OCI-LY3 (cell line): ENCODE results near the gene ABI2.

Experiments used
- H2AFZ ChIP-seq: fragments of 200-600, 300-600 bp; shearing (Covaris generic); 2 replicates; pipeline ENCODE4 v1.6.0; 2014; ENCODE audit warnings: antibody characterized with exemption, low read depth, low read length
- H3K27ac ChIP-seq: fragments of 200-600, 300-600 bp; sonication (generic); 2 replicates; pipeline ENCODE4 v1.5.1; 2014; ENCODE audit warnings: mild to moderate bottlenecking, low read length, moderate library complexity, mixed read lengths
- H3K27me3 ChIP-seq: fragments of 200-600, 300-600 bp; sonication (generic); 2 replicates; pipeline ENCODE4 v1.6.1; 2014; ENCODE audit warnings: low read depth, low read length, mixed read lengths
- H3K36me3 ChIP-seq: fragments of 200-600, 300-600 bp; sonication (generic); replicated peaks from 2 replicates; pipeline ENCODE3; 2014; ENCODE audit warnings: low read depth, low read length, mixed read lengths
- H3K4me1 ChIP-seq: fragments of 300-600, 200-600 bp; sonication (generic); 2 replicates; pipeline ENCODE4 v1.6.1; 2014; ENCODE audit warnings: low read length, mixed read lengths
- H3K4me2 ChIP-seq: fragments of 200-600, 300-600 bp; sonication (generic); 2 replicates; pipeline ENCODE4 v1.6.1; 2014; ENCODE audit warnings: low read length, mixed read lengths
- H3K4me3 ChIP-seq: fragments of 300-600, 200-600 bp; sonication (generic); 2 replicates; pipeline ENCODE4 v1.5.1; 2014; ENCODE audit warnings: antibody characterized with exemption, mild to moderate bottlenecking, low read length, moderate library complexity
- H3K79me2 ChIP-seq: fragments of 300-600, 200-600 bp; shearing (Covaris generic); 2 replicates; pipeline ENCODE4 v1.6.1; 2014; ENCODE audit warnings: mild to moderate bottlenecking, low read length, mixed read lengths
- H3K9ac ChIP-seq: fragments of 300-600, 200-600 bp; shearing (Covaris generic); 2 replicates; pipeline ENCODE4 v1.6.0; 2014; ENCODE audit warnings: mild to moderate bottlenecking, low read length, moderate library complexity
- H3K9me3 ChIP-seq: fragments of 200-600, 300-600 bp; shearing (Covaris generic); 2 replicates; pipeline ENCODE4 v1.6.1; 2014; ENCODE audit warnings: low read length, mixed read lengths; ENCODE audit not compliant: insufficient read depth
- H4K20me1 ChIP-seq: fragments of 200-600, 300-600 bp; sonication (generic); 2 replicates; pipeline ENCODE4 v1.6.1; 2016; ENCODE audit warnings: low read length, mixed read lengths; ENCODE audit not compliant: insufficient read depth
- EZH2phosphoT487 ChIP-seq: fragments of 200-600 bp; shearing (Covaris generic); IDR thresholded peaks from 2 replicates; pipeline ENCODE4 v1.6.1; 2018; ENCODE audit warnings: antibody characterized with exemption, mixed run types, low read depth
- TF ChIP-seq, protein P1 (sequence below): fragments of 200-600, 300-600 bp; sonication (generic); IDR thresholded peaks from 2 replicates; pipeline ENCODE4 v1.5.1; 2014; ENCODE audit warnings: antibody characterized with exemption, low read length, low read depth

ABI2 gene

DNA sequence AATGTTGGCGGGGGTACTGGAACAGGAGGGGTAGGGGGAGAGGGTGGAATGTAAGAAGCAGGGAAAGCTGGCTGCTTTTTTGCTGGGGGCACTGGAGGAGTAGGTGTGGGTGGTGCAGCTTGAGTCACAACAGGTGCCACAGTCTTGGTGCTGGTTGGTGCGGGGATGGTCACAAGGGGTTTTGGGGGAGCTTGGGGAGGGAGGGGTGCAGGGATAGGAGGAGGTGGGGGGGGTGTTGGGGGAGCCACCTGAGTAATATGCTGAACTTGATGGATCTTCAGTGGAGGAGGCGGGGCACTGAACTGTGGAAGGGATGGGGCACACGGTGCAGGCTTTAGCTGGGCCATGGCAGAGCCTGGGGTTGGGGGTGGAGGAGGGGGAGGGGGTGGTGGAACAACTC, 112.5 kb downstream of the ABI2 start:
- Histone ChIP-seq H3K9ac (no peak overlapping the region), H3K27ac (no peak overlapping the region), H2AFZ (no peak overlapping the region), H3K9me3 (no peaks in the 10 kb centered on the region), H3K4me3 (no peak overlapping the region), H4K20me1 (no peaks in the 10 kb centered on the region), H3K4me1 (no peaks in the 10 kb centered on the region), H3K36me3 (peaks cover 2% of the 10 kb centered on the region), H3K79me2 (no peaks in the 10 kb centered on the region), H3K4me2 (no peak overlapping the region), H3K27me3 (no peaks in the 10 kb centered on the region)
- TF ChIP-seq, protein P1, sequence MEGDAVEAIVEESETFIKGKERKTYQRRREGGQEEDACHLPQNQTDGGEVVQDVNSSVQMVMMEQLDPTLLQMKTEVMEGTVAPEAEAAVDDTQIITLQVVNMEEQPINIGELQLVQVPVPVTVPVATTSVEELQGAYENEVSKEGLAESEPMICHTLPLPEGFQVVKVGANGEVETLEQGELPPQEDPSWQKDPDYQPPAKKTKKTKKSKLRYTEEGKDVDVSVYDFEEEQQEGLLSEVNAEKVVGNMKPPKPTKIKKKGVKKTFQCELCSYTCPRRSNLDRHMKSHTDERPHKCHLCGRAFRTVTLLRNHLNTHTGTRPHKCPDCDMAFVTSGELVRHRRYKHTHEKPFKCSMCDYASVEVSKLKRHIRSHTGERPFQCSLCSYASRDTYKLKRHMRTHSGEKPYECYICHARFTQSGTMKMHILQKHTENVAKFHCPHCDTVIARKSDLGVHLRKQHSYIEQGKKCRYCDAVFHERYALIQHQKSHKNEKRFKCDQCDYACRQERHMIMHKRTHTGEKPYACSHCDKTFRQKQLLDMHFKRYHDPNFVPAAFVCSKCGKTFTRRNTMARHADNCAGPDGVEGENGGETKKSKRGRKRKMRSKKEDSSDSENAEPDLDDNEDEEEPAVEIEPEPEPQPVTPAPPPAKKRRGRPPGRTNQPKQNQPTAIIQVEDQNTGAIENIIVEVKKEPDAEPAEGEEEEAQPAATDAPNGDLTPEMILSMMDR, result no peak

DNA sequence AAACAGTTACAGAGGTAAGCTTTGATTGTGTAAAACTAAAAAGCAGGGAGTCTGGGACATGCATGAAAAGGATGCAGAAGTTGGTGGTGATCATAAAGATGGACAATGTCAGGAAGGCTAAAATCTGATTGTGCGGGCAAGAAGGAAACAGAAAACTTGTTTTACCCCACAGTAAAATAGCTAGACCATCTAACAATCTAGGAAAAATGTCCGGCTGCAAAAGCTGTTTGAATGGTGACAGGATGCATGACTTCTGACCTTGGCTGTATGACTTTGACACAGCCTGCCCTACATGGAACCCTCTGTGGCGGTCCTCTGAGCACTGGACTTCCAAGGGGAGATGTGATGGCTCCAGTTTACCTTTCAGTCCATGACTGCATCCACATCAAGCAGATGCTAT, 113.3 kb downstream of the ABI2 start:
- Histone ChIP-seq H2AFZ (no peak overlapping the region), H3K36me3 (peaks cover 2% of the 10 kb centered on the region), H3K4me1 (no peaks in the 10 kb centered on the region), H3K9ac (no peak overlapping the region), H3K9me3 (no peaks in the 10 kb centered on the region), H3K4me2 (no peak overlapping the region), H3K27ac (no peak overlapping the region), H3K79me2 (no peaks in the 10 kb centered on the region), H3K27me3 (no peaks in the 10 kb centered on the region), H4K20me1 (no peaks in the 10 kb centered on the region), H3K4me3 (no peak overlapping the region)
- no peak for TF ChIP-seq EZH2phosphoT487
- TF ChIP-seq, protein P1, result no peak

DNA sequence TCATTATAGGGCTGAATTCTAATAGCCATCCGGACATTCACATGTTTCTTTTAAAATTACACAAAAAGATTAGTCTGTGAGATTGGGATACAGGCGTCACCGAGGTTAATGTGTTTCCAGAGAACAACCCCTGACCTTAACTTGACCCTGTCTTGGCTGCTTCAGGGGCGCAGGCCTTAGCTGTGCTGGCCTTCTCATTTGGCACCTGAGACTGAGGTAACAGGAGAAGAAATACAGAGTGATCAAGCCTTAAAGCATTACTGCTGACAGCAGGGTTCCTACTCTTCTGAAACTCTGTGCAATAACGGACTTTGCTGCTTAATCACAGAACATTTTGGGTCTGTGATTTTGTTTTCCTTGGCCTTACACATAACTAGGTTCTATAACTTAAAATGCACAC, 114.3 kb downstream of the ABI2 start:
- Histone ChIP-seq H2AFZ (no peak overlapping the region), H3K36me3 (peaks cover 2% of the 10 kb centered on the region)

DNA sequence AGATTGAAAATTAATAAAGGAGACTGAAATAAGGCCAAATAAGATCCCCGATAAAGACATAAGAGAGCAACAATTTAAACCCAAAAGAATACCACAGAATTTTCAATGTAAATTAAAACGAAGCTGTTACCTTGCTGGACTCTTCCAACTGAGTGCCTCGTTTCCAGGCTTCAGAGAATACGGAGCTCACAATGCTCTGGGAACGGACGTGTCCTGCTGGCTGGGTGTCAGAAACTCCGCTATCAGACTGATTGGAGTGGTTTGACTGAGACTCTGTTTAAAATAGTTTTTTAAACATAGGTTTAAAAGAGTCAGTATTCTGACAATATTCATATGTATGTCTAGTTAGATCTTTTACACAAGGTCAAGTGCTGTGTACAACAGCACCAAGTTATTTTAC, 116.5 kb downstream of the ABI2 start:
- Histone ChIP-seq H3K9me3 (no peaks in the 10 kb centered on the region), H3K79me2 (no peaks in the 10 kb centered on the region), H3K27ac (no peak overlapping the region), H3K4me3 (no peak overlapping the region), H3K4me1 (no peaks in the 10 kb centered on the region), H2AFZ (no peak overlapping the region), H3K27me3 (no peaks in the 10 kb centered on the region), H3K36me3 (no peaks in the 10 kb centered on the region), H4K20me1 (no peaks in the 10 kb centered on the region), H3K9ac (no peak overlapping the region), H3K4me2 (no peak overlapping the region)
- TF ChIP-seq, protein P1, result no peak
- no peak for TF ChIP-seq EZH2phosphoT487

More for the DNA sequence above, 114.3 kb downstream of the ABI2 start:
- H3K4me2 ChIP-seq, result no peak overlapping the region
- H4K20me1 ChIP-seq, result no peaks in the 10 kb centered on the region
- H3K27ac ChIP-seq, result no peak overlapping the region
- no peaks in the 10 kb centered on the region for H3K27me3 ChIP-seq
- H3K4me3 ChIP-seq, result no peak overlapping the region
- H3K9me3 ChIP-seq, result no peaks in the 10 kb centered on the region
- TF ChIP-seq EZH2phosphoT487, result no peak
- TF ChIP-seq, protein P1, result no peak
- H3K4me1 ChIP-seq, result no peaks in the 10 kb centered on the region
- no peak overlapping the region for H3K9ac ChIP-seq
- H3K79me2 ChIP-seq, result no peaks in the 10 kb centered on the region
